Heart left ventricle (tissue), 13 donors: ENCODE results near the gene SLC4A2.

Experiments
- CTCF ChIP-seq, 12 donors: fragments of 200-600 bp; sonication (generic) in 4 of 12; IDR thresholded peaks; one replicate each; pipeline versions ENCODE4 v1.5.0 to v1.8.0; 2018 to 2022; ENCODE audit warnings: antibody characterized with exemption in 12 of 12, mild to moderate bottlenecking in 5 of 12
- POLR2A ChIP-seq, 2 donors: fragments of 450-650 bp; IDR thresholded peaks; one replicate each; pipeline ENCODE4 v1.6.1; 2017; ENCODE audit warnings: antibody characterized with exemption in 2 of 2, mild to moderate bottlenecking in 2 of 2, moderate library complexity in 2 of 2
- donor health status: ischemic (EF 13 %, LVEDD 7.1; RV severe dilation, severe dysfunction).
- donor health status: DM: no; HTN: yes; CAD: no.
- donor health status: DM: no; HTN: no; CAD: no.
- donor health status: ischemic (EF 25% LVEDD 6.9; RV normal size, moderate dysfunction).
- donor health status: ischemic (EF 25% LVEDD 5.7; RV mildly dilated, moderate dysfunction).
- donor health status: ischemic (EF 35%, LVEDD 5.7; RV mildly dilated, moderate dysfunction).
- donor health status: nonischemic (EF 11% LVEDD 7.7; RV severe dilation, severe dysfunction).
- donor health status: DM: yes; HTN: yes; CAD: no.
- donor health status: PGD.
- donor health status: ischemic (EF 29% LVEDD 5.4; RV normal size, mild dysfunction).
- donor health status: nonischemic (EF 23%, LVEDD 6.1; RV moderate dilation, normal function).

- no peak for TF ChIP-seq CTCF (IDR thresholded peaks at IDR 0.05)
- no peak for TF ChIP-seq POLR2A (IDR thresholded peaks at IDR 0.05)
Measured at GRCh38 chr7:151115836-151116418, 56.5 kb downstream of the SLC4A2 start.
